PC-3 (cell line): ENCODE data around the gene APOA1. TPM values are rescaled to one million over a fixed set of nuclear protein-coding genes. Genes with fewer than 3 reads are reported as not detected.

Experiments
- ATAC-seq: fragments of 200-7000 bp; cut with Tn5 transposase; 2 replicates; pipeline ENCODE4 v1.9.1; 2020; ENCODE audit warnings: mild to moderate bottlenecking, moderate library complexity
- BruUV-seq: library from RNA; stranded (reverse); fragments of 400-500 nt; replicated peaks from 2 replicates; lab custom pipeline; 2021; lab: Mats Ljungman, UMichigan
- CTCF ChIA-PET: fragments of 300-600 bp; sonication (Branson Sonifier 250); formaldehyde crosslinking; loops from one replicate; lab custom pipeline; 2022; ENCODE audit warnings: antibody characterized with exemption; lab: Charles Lee
- POLR2A ChIA-PET: fragments of 300-600 bp; sonication (Branson Sonifier 250); formaldehyde crosslinking; loops from one replicate; lab custom pipeline; 2022; ENCODE audit warnings: antibody characterized with exemption; ENCODE audit not compliant: unreplicated experiment; lab: Charles Lee
- DNase-seq: peaks from one replicate; pipeline ENCODE4 v3.0.0-alpha.2; 2015
- H2AFZ ChIP-seq: fragments of 300-600 bp; sonication (generic); 2 replicates; pipeline ENCODE4 v1.6.0; 2016; ENCODE audit warnings: antibody characterized with exemption, low read length
- H3F3A ChIP-seq: fragments of 300-600 bp; sonication (generic); one replicate; pipeline ENCODE4 v1.6.0; 2017; ENCODE audit warnings: antibody characterized with exemption, low read length, control low read depth, mild to moderate bottlenecking; ENCODE audit not compliant: unreplicated experiment
- H3K27ac ChIP-seq: fragments of 300-600 bp; sonication (generic); 2 replicates; pipeline ENCODE4 v1.5.1; 2016; ENCODE audit warnings: mild to moderate bottlenecking, low read length
- H3K27me3 ChIP-seq: fragments of 300-600 bp; sonication (generic); 2 replicates; pipeline ENCODE4 v1.6.1; 2016; ENCODE audit warnings: low read length, mixed read lengths
- H3K36me3 ChIP-seq: fragments of 300-600 bp; sonication (generic); 2 replicates; pipeline ENCODE4 v1.6.1; 2016; ENCODE audit warnings: low read depth, mixed run types, low read length, mixed read lengths
- H3K4me1 ChIP-seq: fragments of 300-600 bp; sonication (generic); 2 replicates; pipeline ENCODE4 v1.5.1; 2016; ENCODE audit warnings: low read length; ENCODE audit not compliant: insufficient read depth
- H3K4me2 ChIP-seq: fragments of 300-600 bp; sonication (generic); 2 replicates; pipeline ENCODE4 v1.6.0; 2016; ENCODE audit warnings: low read length
- H3K4me3 ChIP-seq: fragments of 300-600 bp; sonication (generic); 2 replicates; pipeline ENCODE4 v1.5.1; 2016; ENCODE audit warnings: mild to moderate bottlenecking, low read length, mixed read lengths
- H3K79me2 ChIP-seq: fragments of 300-600 bp; sonication (generic); 2 replicates; pipeline ENCODE4 v1.6.1; 2017; ENCODE audit warnings: low read length, mixed read lengths
- H3K9ac ChIP-seq: fragments of 300-600 bp; sonication (generic); 2 replicates; pipeline ENCODE4 v1.6.0; 2016; ENCODE audit warnings: mild to moderate bottlenecking, low read length
- H3K9me2 ChIP-seq: fragments of 300-600 bp; sonication (generic); replicated peaks from 2 replicates; pipeline ENCODE4 v1.6.1; 2016; ENCODE audit warnings: mixed run types, low read length, mixed read lengths
- H3K9me3 ChIP-seq: fragments of 300-600 bp; sonication (generic); 2 replicates; pipeline ENCODE4 v1.6.1; 2016; ENCODE audit warnings: low read length, mixed read lengths
- H4K20me1 ChIP-seq: fragments of 300-600 bp; sonication (generic); 2 replicates; pipeline ENCODE4 v1.6.1; 2016; ENCODE audit warnings: low read length, mixed read lengths
- CTCF ChIP-seq: fragments of 300-600 bp; sonication (generic); conservative IDR thresholded peaks from 2 replicates; pipeline ENCODE4 v1.5.1; 2017; ENCODE audit warnings: antibody characterized with exemption, low read depth, mild to moderate bottlenecking, low read length
- EZH2 ChIP-seq: fragments of 300-600 bp; sonication (generic); IDR thresholded peaks from one replicate; pipeline ENCODE4 v1.6.1; 2017; ENCODE audit warnings: antibody characterized with exemption, mild to moderate bottlenecking, low read length; ENCODE audit not compliant: unreplicated experiment
- EZH2phosphoT487 ChIP-seq: fragments of 300-600 bp; sonication (generic); IDR thresholded peaks from 2 replicates; pipeline ENCODE4 v1.6.1; 2018; ENCODE audit warnings: mild to moderate bottlenecking, antibody characterized with exemption, low read length, borderline replicate concordance
- intact Hi-C: fragments of 100-400 bp; cut with micrococcal nuclease; formaldehyde crosslinking; loops from 2 replicates; pipeline ENCODE4 v1.9.0; 2023
- total RNA-seq: library from RNA; depleted of rRNA; stranded (reverse); fragments of >200 nt; gene quantifications from 2 replicates; pipeline ENCODE4 v1.2.3, GENCODE V29; 2014

Gene APOA1
- total RNA-seq, 1 experiment from 2014 or later, result 0.33 TPM

- BruUV-seq, result no TSS peak
- no peak overlapping the region for H3K9ac ChIP-seq
- H3K4me2 ChIP-seq, result no peak overlapping the region
- POLR2A ChIA-PET, result no interaction called here
- ATAC-seq, result no peak
- no peaks in the 10 kb centered on the region for H3K27me3 ChIP-seq
- no peak overlapping the region for H2AFZ ChIP-seq
- intact Hi-C loops, result no loop called here
- H3K79me2 ChIP-seq, result no peaks in the 10 kb centered on the region
- DNase-seq, result no peak
- H3K9me2 ChIP-seq, result no peaks in the 10 kb centered on the region
- CTCF ChIA-PET, result no interaction called here
- H3K36me3 ChIP-seq, result peaks cover 14% of the 10 kb centered on the region
- TF ChIP-seq CTCF (no peak), EZH2phosphoT487 (no peak), EZH2 (no peak)
- H3F3A ChIP-seq, result peaks cover 5% of the 10 kb centered on the region
- no peaks in the 10 kb centered on the region for H4K20me1 ChIP-seq
- H3K4me1 ChIP-seq, result peaks cover 19% of the 10 kb centered on the region
- no peak overlapping the region for H3K4me3 ChIP-seq
- no peak overlapping the region for H3K27ac ChIP-seq
- no peaks in the 10 kb centered on the region for H3K9me3 ChIP-seq
Measured at GRCh38 chr11:116873381-116873780, 36.0 kb upstream of the APOA1 start.

- Histone ChIP-seq H3K4me3 (0 out of 2 replicates have a peak overlapping the region, but pooled peaks have one; percentile 7), H3F3A (peaks cover 5% of the 10 kb centered on the region), H3K9me2 (no peaks in the 10 kb centered on the region), H3K36me3 (peaks cover 25% of the 10 kb centered on the region), H3K27me3 (no peaks in the 10 kb centered on the region), H3K4me1 (peaks cover 19% of the 10 kb centered on the region), H3K27ac (peak overlapping the region; percentile 83), H3K9me3 (no peaks in the 10 kb centered on the region), H3K79me2 (no peaks in the 10 kb centered on the region), H2AFZ (peak overlapping the region; percentile 11; the same call in 1 of the 2 replicates), H4K20me1 (no peaks in the 10 kb centered on the region), H3K9ac (peak overlapping the region; percentile 45), H3K4me2 (peak overlapping the region; percentile 41)
- ChIA-PET POLR2A (no interaction called here), CTCF (interaction anchor here (0.6 to 1.0 kb wide), 2 partner anchors 88 to 234 kb away, joined by 4 to 8 read pairs; no protein-coding TSS in a partner anchor)
- intact Hi-C loops, result loop anchor here (1.0 kb wide), 1 partner anchor 18 kb away; no protein-coding TSS in a partner anchor
- DNase-seq, result peak; percentile 92
- no peak for TF ChIP-seq CTCF
- no peak for TF ChIP-seq EZH2phosphoT487
- TF ChIP-seq EZH2, result no peak
- BruUV-seq, result no TSS peak
- peak; percentile 99 for ATAC-seq
Measured at GRCh38 chr11:116871248-116871647, 33.8 kb upstream of the APOA1 start.

GRCh38 chr11:116870054-116870453 lies 32.6 kb upstream of the APOA1 start:
- Histone ChIP-seq H3K27me3 (no peaks in the 10 kb centered on the region), H4K20me1 (no peaks in the 10 kb centered on the region), H3F3A (peaks cover 5% of the 10 kb centered on the region), H2AFZ (no peak overlapping the region), H3K4me2 (no peak overlapping the region), H3K9me3 (no peaks in the 10 kb centered on the region), H3K36me3 (peaks cover 21% of the 10 kb centered on the region), H3K4me3 (no peak overlapping the region), H3K79me2 (no peaks in the 10 kb centered on the region), H3K9me2 (no peaks in the 10 kb centered on the region), H3K4me1 (peaks cover 19% of the 10 kb centered on the region), H3K27ac (no peak overlapping the region), H3K9ac (no peak overlapping the region)
- no peak for DNase-seq
- ChIA-PET POLR2A (no interaction called here), CTCF (no interaction called here)
- intact Hi-C loops, result no loop called here
- no peak for TF ChIP-seq CTCF
- TF ChIP-seq EZH2phosphoT487, result no peak
- TF ChIP-seq EZH2, result no peak
- ATAC-seq, result no peak
- no TSS peak for BruUV-seq
